Esophagus muscularis mucosa (tissue), 3 donors: ENCODE results near the gene MTG2.

ENCODE experiments used
- POLR2A ChIP-seq: fragments of 450-650 bp; IDR thresholded peaks from one replicate; pipeline ENCODE4 v1.6.1; 2017; ENCODE audit warnings: antibody characterized with exemption, moderate library complexity, mild to moderate bottlenecking, low read depth
- POLR2AphosphoS5 ChIP-seq, 2 donors: sonication (generic); formaldehyde crosslinking; IDR thresholded peaks; one replicate each; pipeline ENCODE4 v1.6.1; 2017; ENCODE audit warnings: antibody characterized with exemption in 2 of 2
- TF ChIP-seq, protein P1 (sequence below), 3 experiments: fragments of 200-600 bp in 2 of 3; fragments of 450-650 bp in 1 of 3; sonication (generic) in 2 of 3; IDR thresholded peaks; one replicate each; pipeline ENCODE4 v1.5.1; 2017 to 2019; ENCODE audit warnings: antibody characterized with exemption in 3 of 3, mild to moderate bottlenecking in 2 of 3, moderate library complexity in 1 of 3

DNA sequence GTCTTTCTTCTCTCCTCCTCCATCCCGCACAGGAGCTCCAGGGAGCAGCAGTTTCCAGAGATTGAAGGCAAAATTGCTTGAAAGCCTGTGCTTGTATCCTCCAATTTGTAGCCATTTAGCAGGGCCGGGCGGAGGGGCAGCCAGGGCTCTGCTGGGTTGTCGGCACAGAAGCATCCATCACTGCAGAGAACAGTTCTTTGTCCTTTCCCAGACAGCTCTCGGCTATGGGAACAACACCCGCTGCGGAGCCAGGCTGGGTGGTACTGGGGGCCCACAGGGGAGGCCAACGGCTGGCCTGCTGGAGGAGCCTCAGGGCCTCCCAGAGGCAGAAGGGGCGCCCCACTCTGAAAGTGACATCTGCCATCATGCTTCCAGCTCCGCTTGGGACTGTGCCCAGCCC is 29.5 kb downstream of the MTG2 start:
- TF ChIP-seq, protein P1, sequence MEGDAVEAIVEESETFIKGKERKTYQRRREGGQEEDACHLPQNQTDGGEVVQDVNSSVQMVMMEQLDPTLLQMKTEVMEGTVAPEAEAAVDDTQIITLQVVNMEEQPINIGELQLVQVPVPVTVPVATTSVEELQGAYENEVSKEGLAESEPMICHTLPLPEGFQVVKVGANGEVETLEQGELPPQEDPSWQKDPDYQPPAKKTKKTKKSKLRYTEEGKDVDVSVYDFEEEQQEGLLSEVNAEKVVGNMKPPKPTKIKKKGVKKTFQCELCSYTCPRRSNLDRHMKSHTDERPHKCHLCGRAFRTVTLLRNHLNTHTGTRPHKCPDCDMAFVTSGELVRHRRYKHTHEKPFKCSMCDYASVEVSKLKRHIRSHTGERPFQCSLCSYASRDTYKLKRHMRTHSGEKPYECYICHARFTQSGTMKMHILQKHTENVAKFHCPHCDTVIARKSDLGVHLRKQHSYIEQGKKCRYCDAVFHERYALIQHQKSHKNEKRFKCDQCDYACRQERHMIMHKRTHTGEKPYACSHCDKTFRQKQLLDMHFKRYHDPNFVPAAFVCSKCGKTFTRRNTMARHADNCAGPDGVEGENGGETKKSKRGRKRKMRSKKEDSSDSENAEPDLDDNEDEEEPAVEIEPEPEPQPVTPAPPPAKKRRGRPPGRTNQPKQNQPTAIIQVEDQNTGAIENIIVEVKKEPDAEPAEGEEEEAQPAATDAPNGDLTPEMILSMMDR (IDR thresholded peaks at IDR 0.05) = no peak
- TF ChIP-seq POLR2A (no peak), POLR2AphosphoS5 (IDR thresholded peaks at IDR 0.05) (no peak)
